ENCODE measurements around the gene ACSF3.

ACSF3 gene

DNA sequence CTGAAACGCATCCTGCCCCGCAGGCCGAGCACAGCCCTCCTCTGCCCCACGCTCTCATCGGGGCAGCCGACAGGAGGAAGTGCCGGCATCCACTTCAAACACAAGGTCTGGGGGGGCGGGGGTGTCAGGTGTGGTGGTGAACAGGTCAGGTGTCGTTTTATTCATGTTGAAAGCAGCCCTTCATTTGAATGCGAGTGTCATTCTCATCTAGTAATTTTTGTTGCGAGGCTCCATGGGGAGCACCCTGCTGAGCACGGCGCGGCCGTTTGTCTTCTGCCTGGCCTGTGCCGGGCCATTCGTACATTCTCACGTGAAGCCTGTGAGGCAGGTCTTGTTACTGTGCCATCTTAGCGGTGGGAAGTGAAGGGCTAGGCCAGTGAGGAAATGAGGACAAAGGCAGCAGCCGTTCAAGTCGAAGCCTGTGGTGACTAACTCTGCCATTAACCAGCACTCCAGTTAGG lies 1.9 kb downstream of the ACSF3 start:
- no peak for DNase-seq

- no peak for DNase-seq
These were observed 2.5 kb downstream of the ACSF3 start for GRCh38 chr16:89096042-89096717.

- no peak for DNase-seq
These were observed 3.2 kb downstream of the ACSF3 start for GRCh38 chr16:89096768-89097391.

GRCh38 chr16:89097392-89097772 lies 3.7 kb downstream of the ACSF3 start:
- DNase-seq: no peak

DNA sequence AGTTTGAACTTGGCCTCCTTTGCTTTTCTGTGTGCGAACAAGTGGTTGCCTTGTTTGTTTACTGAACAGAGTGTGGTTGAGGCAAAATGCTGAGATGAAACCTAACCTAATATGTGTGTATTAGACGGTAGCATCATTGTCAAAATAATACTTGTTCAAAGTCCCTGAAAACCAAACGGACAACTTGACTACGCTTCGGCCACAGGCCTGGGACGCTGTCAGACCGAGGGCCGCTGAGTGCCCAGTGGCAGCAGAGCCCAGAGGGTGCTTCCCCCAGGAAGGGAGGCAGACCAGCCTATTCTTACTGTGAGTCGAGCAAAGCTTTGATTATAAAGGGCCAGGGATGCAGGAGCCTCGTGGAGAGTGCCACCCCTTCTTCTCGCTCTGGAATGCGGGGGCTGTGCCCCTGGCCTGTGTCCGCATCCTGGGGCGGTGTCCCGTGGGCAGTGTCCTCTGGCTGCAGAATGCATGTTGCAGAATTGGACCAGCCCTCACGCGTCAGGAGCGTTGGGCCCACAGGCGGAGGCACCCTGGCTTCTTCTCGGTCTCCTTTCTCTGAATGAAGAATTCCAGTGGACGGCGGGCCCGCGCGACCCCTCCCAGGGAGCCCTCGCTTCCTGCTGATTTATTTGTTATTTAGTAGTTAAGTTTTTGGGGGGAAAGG lies 5.2 kb downstream of the ACSF3 start:
- no peak for DNase-seq

GRCh38 chr16:89099905-89100304 lies 6.3 kb downstream of the ACSF3 start:
- no peak for DNase-seq

DNA sequence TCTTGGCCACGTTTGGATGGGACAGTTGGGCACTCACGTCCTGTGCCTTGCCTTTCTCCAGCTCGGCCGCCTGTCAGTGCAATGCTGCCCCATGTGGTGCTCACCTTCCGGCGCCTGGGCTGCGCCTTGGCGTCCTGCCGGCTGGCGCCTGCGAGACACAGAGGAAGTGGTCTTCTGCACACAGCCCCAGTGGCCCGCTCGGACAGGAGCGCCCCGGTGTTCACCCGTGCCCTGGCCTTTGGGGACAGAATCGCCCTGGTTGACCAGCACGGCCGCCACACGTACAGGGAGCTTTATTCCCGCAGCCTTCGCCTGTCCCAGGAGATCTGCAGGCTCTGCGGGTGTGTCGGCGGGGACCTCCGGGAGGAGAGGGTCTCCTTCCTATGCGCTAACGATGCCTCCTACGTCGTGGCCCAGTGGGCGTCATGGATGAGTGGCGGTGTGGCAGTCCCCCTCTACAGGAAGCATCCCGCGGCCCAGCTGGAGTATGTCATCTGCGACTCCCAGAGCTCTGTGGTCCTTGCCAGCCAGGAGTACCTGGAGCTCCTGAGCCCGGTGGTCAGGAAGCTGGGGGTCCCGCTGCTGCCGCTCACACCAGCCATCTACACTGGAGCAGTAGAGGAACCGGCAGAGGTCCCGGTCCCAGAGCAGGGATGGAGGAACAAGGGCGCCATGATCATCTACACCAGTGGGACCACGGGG lies 7.1 kb downstream of the ACSF3 start:
- no peak for DNase-seq

GRCh38 chr16:89101303-89102040 lies 7.8 kb downstream of the ACSF3 start:
- DNase-seq: no peak

GRCh38 chr16:89102041-89102471 lies 8.4 kb downstream of the ACSF3 start:
- no peak for DNase-seq

DNA sequence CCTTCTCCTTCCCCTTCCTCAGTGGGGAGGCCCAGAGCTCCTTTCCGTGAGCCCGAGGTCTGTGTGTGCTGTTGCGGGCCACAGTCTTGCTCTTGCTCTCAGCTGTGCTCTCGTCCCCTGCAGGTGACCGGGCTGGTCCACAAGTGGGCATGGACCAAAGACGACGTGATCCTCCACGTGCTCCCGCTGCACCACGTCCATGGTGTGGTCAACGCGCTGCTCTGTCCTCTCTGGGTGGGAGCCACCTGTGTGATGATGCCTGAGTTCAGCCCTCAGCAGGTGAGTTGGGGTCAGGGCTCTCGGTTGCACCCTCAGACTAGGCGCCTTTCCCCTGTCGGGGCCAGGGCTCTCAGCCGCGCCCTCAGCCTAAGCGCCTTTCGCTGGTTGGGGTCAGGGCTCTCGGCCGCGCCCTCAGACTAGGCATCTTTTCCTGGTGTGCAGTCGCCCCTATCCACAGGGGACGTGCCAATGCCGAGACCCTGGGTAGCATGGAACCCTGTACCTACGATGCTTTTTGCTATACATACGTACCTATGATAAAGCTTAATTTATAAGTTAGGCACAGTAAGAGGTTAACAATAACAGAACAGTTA lies 8.9 kb downstream of the ACSF3 start:
- DNase-seq: no peak

DNA sequence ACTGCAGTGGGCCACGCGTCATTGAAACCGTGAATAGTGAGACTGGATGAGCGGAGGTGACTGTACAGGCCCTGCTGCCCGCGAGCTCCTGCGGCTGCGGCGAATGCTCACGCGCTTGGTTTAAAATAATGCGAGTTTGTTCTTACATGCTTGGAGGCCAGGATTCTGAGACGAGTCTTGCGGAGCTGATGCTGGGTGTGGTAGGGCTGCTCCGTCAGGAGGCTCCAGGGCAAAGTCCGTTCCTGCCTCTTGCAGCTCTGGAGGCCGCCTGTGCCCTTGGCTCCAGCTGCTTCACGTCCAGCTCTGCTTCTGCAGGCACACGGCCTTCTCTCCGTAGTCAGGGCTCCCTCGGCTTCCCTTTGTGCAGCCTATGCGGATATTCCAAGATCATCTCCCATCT lies 9.5 kb downstream of the ACSF3 start:
- DNase-seq: no peak

DNA sequence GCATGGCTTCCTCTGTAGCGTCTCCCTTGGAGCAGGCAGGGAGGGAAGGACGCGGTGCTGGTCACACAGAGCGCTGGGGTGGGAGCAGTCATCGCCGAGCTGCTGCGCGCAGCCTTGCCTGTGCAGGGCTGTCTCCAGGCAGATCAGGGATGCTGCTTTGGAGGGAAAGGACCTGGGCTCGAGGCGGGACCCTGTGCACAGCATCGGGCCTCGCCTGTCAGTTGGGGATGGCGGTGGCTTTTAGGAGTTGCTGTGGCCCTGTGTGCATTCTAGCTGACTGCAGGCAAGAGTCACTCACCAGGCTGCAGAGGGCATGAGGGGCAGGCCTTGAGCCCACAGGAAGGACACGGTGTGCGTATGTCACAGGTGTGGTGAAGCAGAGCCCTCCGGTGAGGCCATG lies 10.1 kb downstream of the ACSF3 start:
- DNase-seq: no peak

DNA sequence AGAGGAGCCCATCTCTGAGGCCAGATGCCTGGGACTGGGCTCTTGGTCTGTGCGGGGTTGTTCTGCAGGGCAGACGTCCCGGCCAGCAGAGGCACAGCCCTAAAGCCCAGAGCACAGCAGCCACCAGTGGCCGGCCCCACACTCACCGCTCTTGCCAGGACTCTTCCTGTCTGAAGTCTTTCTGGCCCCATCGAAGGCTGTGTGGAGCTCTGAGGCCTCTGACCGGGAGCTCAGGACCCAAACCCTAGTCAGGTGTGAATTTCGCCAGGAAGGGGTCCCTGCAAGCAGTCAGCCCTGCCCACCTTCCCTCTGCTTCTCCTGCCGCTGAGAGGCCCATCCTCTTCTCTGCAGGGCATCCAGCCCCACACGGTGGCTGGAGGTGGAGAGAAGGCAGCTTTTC lies 10.7 kb downstream of the ACSF3 start:
- DNase-seq: no peak

GRCh38 chr16:89104930-89105571 lies 11.4 kb downstream of the ACSF3 start:
- DNase-seq: no peak

DNA sequence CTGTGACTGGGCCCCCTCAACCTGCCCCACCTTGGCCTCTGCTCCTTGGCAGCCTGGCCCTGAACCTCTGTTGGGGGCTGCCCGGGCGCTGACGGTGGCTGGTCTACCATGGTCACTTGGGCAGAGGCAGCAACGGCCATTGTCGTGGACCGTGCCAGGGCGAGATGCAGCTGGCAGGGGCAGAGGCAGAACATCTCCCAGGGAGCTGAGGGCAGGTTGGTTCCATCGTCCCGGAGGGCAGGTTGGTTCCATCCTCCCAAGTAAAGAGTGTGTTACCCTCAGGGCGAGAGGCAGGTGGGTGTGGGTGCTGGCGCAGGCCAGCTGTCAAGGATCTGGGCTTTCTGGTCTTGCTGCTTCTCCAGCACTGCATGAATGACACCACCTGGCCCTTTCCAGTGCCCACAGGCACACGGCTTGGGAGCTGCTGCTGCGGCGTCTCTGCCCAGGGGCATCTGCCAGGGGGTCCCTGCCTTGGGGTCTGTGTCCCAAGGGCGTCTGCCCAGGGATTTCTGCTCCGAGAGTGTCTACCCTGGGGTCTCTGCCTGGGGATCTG lies 12.0 kb downstream of the ACSF3 start:
- no peak for DNase-seq

GRCh38 chr16:89106533-89107202 lies 13.0 kb downstream of the ACSF3 start:
- DNase-seq: no peak

DNA sequence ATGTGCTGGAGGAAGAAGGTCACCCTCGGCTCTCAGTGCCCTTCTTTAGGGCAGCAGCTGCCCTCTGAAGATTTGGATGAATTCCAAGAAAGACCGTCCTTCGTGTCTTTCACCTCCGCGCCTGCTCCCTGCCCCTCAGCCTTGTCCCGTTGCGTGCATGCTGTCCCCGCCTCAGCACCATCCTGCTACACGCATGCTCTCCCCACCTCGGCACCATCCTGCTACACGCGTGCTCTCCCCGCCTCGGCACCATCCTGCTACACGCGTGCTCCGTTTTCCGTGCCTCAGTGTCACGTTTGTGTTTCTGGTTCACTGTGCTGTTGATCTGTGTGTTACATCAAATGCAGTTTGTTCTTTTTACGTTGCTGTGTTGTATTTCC lies 13.5 kb downstream of the ACSF3 start:
- no peak for DNase-seq

DNA sequence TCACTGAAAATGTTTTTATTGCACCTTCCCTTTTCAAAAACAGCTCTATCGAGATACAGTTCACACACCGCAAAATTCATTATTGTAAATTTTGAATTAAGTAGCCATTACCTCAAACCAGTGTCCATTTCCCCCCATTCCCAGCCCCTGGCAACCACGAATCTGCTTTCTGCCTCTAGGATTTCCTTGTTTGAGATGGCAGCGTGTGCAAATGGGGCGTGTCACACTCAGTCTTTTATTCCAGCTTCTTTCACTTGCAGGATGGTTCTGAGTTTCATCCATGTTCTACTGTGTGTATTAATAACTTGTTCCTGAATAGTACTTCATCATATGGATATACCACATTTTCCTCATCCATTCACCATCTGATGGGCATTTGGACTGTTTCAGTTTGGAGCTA lies 14.8 kb downstream of the ACSF3 start:
- no peak for DNase-seq

GRCh38 chr16:89110641-89111040 lies 17.0 kb downstream of the ACSF3 start:
- no peak for DNase-seq

DNA sequence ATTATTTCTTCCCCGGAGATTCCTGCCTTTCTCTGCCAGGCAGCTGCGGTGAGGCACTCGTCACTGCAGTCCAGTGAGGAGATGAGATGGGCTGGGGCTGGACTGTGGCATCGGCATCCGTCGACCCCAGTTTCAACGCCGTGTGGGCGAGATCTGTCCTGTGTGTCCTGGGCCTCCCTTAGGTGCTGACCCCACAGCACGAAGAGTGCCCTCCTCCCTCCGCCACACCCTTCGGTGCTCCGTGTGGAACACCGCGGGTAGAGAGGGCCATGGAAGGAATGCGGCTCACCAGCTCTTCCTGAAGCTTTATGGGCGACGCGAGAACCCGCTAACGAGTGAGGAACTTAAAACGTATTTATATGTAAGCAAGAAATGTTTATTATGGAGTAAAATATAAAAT lies 17.6 kb downstream of the ACSF3 start:
- no peak for DNase-seq
